Gastroesophageal sphincter (tissue), 4 donors: ENCODE data around the gene PKHD1. TPM values are rescaled to one million over a fixed set of nuclear protein-coding genes. Genes with fewer than 3 reads are reported as not detected.

Experiments
- ATAC-seq: fragments of 150-250 bp; one replicate; pipeline ENCODE4 v1.9.1; 2016; ENCODE audit warnings: mild to moderate bottlenecking, moderate library complexity
- H3K27ac ChIP-seq, 4 donors: fragments of 200-600 bp; sonication (generic) in 3 of 4; 1 replicate in 3 of 4; 2 replicates in 1 of 4; pipeline ENCODE4 v1.5.1; 2016 to 2019
- H3K27me3 ChIP-seq: fragments of 200-600 bp; sonication (generic); one replicate; pipeline ENCODE4 v1.5.1; 2019
- H3K36me3 ChIP-seq, 2 donors: fragments of 200-600 bp; sonication (generic); one replicate each; pipeline ENCODE4 v1.5.1; 2019; ENCODE audit warnings: control low read depth in 1 of 2
- H3K4me1 ChIP-seq, 3 donors: fragments of 200-600 bp; sonication (generic); 1 replicate in 2 of 3; 2 replicates in 1 of 3; pipeline ENCODE4 v1.5.1; 2016 to 2019; ENCODE audit warnings: control low read depth in 2 of 3
- H3K4me3 ChIP-seq, 2 donors: fragments of 200-600 bp; sonication (generic); one replicate each; pipeline ENCODE4 v1.5.1; 2019; ENCODE audit warnings: mild to moderate bottlenecking in 1 of 2, moderate library complexity in 1 of 2
- H3K9me3 ChIP-seq, 3 donors: fragments of 200-600 bp; sonication (generic); one replicate each; pipeline ENCODE4 v1.5.1; 2017 to 2019; ENCODE audit warnings: control low read depth in 2 of 3
- CTCF ChIP-seq, 4 experiments: fragments of 200-600 bp in 2 of 4; fragments of 450-650 bp in 2 of 4; sonication (generic) in 1 of 4; IDR thresholded peaks; one replicate each; pipeline ENCODE4 v1.5.1; 2017 to 2019; ENCODE audit warnings: antibody characterized with exemption in 4 of 4, mild to moderate bottlenecking in 2 of 4, moderate library complexity in 2 of 4
- EP300 ChIP-seq: sonication (generic); formaldehyde crosslinking; IDR thresholded peaks from one replicate; pipeline ENCODE4 v1.6.1; 2017; ENCODE audit warnings: antibody characterized with exemption, mild to moderate bottlenecking
- POLR2A ChIP-seq, 2 donors: fragments of 450-650 bp; IDR thresholded peaks; one replicate each; pipeline ENCODE4 v1.6.1; 2017; ENCODE audit warnings: antibody characterized with exemption in 2 of 2, mild to moderate bottlenecking in 2 of 2, moderate library complexity in 1 of 2
- POLR2AphosphoS5 ChIP-seq: sonication (generic); formaldehyde crosslinking; IDR thresholded peaks from one replicate; pipeline ENCODE4 v1.6.1; 2017; ENCODE audit warnings: antibody characterized with exemption
- WGBS, 2 donors: methylation state at CpG; one replicate each; pipeline ENCODE4 v1.1.5; 2018; ENCODE audit warnings: low coverage in 1 of 2; 5-methylcytosine and 5-hydroxymethylcytosine counted together
- total RNA-seq, 4 donors: library from RNA; depleted of rRNA; stranded (reverse); fragments of >200 nt; gene quantifications; one replicate each; pipeline ENCODE4 v1.1.0, GENCODE V29; 2016

The PKHD1 gene
- total RNA-seq, 4 donors from 2014 or later = under 0.01 TPM; not detected in 3

- 89 to 92% methylated on average over 3 of the region's 3 CpGs for WGBS, 2 donors
- Histone ChIP-seq H3K4me3 (no peak overlapping the region), H3K9me3 (no peaks in the 10 kb centered on the region), H3K4me1 (peaks cover 0 to 1% (median 0%) of the 10 kb centered on the region in 3 donors), H3K27me3 (no peaks in the 10 kb centered on the region), H3K36me3 (no peaks in the 10 kb centered on the region), H3K27ac (no peak overlapping the region)
- no peak for ATAC-seq
- TF ChIP-seq EP300 (no peak), POLR2AphosphoS5 (no peak), POLR2A (IDR thresholded peaks at IDR 0.05) (no peak), CTCF (IDR thresholded peaks at IDR 0.05) (no peak)
Observed at GRCh38 chr6:52134011-52134410, 46.6 kb upstream of the PKHD1 start.

- H3K9me3 ChIP-seq = no peaks in the 10 kb centered on the region
- WGBS, 2 donors = 93 to 100% methylated on average over 2 of the region's 2 CpGs
- TF ChIP-seq POLR2A (IDR thresholded peaks at IDR 0.05) (no peak), CTCF (IDR thresholded peaks at IDR 0.05) (no peak), POLR2AphosphoS5 (no peak), EP300 (no peak)
- H3K27ac ChIP-seq = no peak overlapping the region
- H3K4me3 ChIP-seq = no peak overlapping the region
- no peaks in the 10 kb centered on the region for H3K36me3 ChIP-seq
- no peaks in the 10 kb centered on the region for H3K27me3 ChIP-seq
- no peak for ATAC-seq
- no peaks in the 10 kb centered on the region for H3K4me1 ChIP-seq
Observed at GRCh38 chr6:52133324-52133723, 45.9 kb upstream of the PKHD1 start.

GRCh38 chr6:52132292-52132691 is 44.9 kb upstream of the PKHD1 start:
- Histone ChIP-seq H3K27me3 (no peaks in the 10 kb centered on the region), H3K36me3 (no peaks in the 10 kb centered on the region), H3K4me1 (no peaks in the 10 kb centered on the region), H3K27ac (no peak overlapping the region), H3K4me3 (no peak overlapping the region), H3K9me3 (no peaks in the 10 kb centered on the region)
- TF ChIP-seq POLR2AphosphoS5 = no peak
- TF ChIP-seq EP300 = no peak
- TF ChIP-seq POLR2A (IDR thresholded peaks at IDR 0.05) = no peak
- TF ChIP-seq CTCF (IDR thresholded peaks at IDR 0.05) = no peak
- ATAC-seq = no peak
- WGBS, 2 donors = 23 to 28% methylated on average over 2 of the region's 2 CpGs

- H3K27ac ChIP-seq = no peak overlapping the region
- no peaks in the 10 kb centered on the region for H3K36me3 ChIP-seq
- H3K4me1 ChIP-seq = no peaks in the 10 kb centered on the region
- H3K27me3 ChIP-seq = no peaks in the 10 kb centered on the region
- no peak overlapping the region for H3K4me3 ChIP-seq
- TF ChIP-seq POLR2A (IDR thresholded peaks at IDR 0.05) (no peak), POLR2AphosphoS5 (no peak)
- ATAC-seq = no peak
- H3K9me3 ChIP-seq = no peaks in the 10 kb centered on the region
- 20 to 27% methylated on average over 1 of the region's 1 CpG for WGBS, 2 donors
Observed at GRCh38 chr6:52130440-52130839, 43.0 kb upstream of the PKHD1 start.

- no peaks in the 10 kb centered on the region for H3K36me3 ChIP-seq
- TF ChIP-seq POLR2A (IDR thresholded peaks at IDR 0.05) (no peak), EP300 (no peak), CTCF (IDR thresholded peaks at IDR 0.05) (no peak), POLR2AphosphoS5 (no peak)
- H3K4me1 ChIP-seq = no peaks in the 10 kb centered on the region
- 92% methylated on average over 2 of the region's 4 CpGs for WGBS, 2 donors
- H3K4me3 ChIP-seq = no peak overlapping the region
- H3K27me3 ChIP-seq = no peaks in the 10 kb centered on the region
- no peaks in the 10 kb centered on the region for H3K9me3 ChIP-seq
- no peak for ATAC-seq
- no peak overlapping the region for H3K27ac ChIP-seq
Observed at GRCh38 chr6:52127957-52128356, 40.5 kb upstream of the PKHD1 start.

GRCh38 chr6:52126231-52126630 is 38.8 kb upstream of the PKHD1 start:
- Histone ChIP-seq H3K9me3 (no peaks in the 10 kb centered on the region), H3K27ac (no peak overlapping the region), H3K36me3 (no peaks in the 10 kb centered on the region), H3K4me3 (no peak overlapping the region), H3K4me1 (no peaks in the 10 kb centered on the region), H3K27me3 (no peaks in the 10 kb centered on the region)
- no peak for ATAC-seq
- TF ChIP-seq POLR2AphosphoS5 (no peak), POLR2A (IDR thresholded peaks at IDR 0.05) (no peak), EP300 (no peak), CTCF (IDR thresholded peaks at IDR 0.05) (no peak)
